SK-N-SH (cell line): ENCODE data around the gene KCNIP4.

Source experiments
- POLR2AphosphoS5 ChIP-seq: IDR thresholded peaks from 2 replicates; pipeline ENCODE4 v1.6.1; 2012; ENCODE audit warnings: low read depth, low read length
- TF ChIP-seq, protein P1 (sequence below): IDR thresholded peaks from 2 replicates; pipeline ENCODE4 v1.4.0; 2012; ENCODE audit warnings: low read depth, borderline replicate concordance

DNA sequence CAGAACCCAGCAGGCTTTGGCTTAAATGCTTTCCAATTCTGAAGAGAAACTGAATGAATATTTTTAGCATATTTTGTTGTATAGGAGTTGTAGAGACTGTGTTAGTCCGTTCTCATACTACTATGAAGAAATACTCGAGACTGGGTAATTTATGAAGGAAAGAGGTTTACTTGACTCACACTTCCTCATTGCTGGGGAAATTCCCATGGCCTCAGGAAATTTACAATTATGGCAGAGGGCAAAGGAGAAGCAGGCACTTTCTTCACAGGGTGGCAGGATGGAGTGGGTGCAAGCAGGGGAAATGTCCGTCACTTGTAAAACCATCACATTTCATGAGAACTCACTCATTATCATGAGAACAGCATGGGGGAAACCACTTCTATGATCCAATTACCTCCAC is 956.6 kb downstream of the KCNIP4 start:
- TF ChIP-seq POLR2AphosphoS5 = no peak
- TF ChIP-seq, protein P1, sequence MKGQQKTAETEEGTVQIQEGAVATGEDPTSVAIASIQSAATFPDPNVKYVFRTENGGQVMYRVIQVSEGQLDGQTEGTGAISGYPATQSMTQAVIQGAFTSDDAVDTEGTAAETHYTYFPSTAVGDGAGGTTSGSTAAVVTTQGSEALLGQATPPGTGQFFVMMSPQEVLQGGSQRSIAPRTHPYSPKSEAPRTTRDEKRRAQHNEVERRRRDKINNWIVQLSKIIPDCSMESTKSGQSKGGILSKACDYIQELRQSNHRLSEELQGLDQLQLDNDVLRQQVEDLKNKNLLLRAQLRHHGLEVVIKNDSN = no peak
